ENCODE measurements around the gene DACH2. TPM values are rescaled to one million over a fixed set of nuclear protein-coding genes. Genes with fewer than 3 reads are reported as not detected.

The DACH2 gene
- polyA plus RNA-seq, 4 donors, result 0.19 to 2.0 TPM; not detected in 2

GRCh38 chrX:86348669-86349068, 200.4 kb downstream of the DACH2 start:
- Histone ChIP-seq H3K36me3 (ENCODE audit: control insufficient read depth in 3 of 3, insufficient read depth in 2 of 3, low read depth in 1 of 3, low read length in 3 of 3) (no peaks in the 10 kb centered on the region), H3K27ac (ENCODE audit: low read depth in 1 of 3, low read length in 2 of 3) (no peak overlapping the region), H3K9me3 (ENCODE audit: control insufficient read depth in 2 of 2, insufficient read depth in 1 of 2, low read depth in 1 of 2, low read length in 1 of 2) (no peaks in the 10 kb centered on the region), H3K4me3 (ENCODE audit: low read depth in 1 of 3, low read length in 3 of 3) (no peak overlapping the region), H3K27me3 (ENCODE audit: control insufficient read depth in 3 of 3, insufficient read depth in 3 of 3, low read length in 3 of 3) (no peaks in the 10 kb centered on the region), H3K4me1 (ENCODE audit: control insufficient read depth in 3 of 3, insufficient read depth in 2 of 3, low read depth in 1 of 3, low read length in 2 of 3) (no peaks in the 10 kb centered on the region)
- DNase-seq (no peak), FAIRE-seq (no peak)
- WGBS, 3 donors, result 54 to 70% (median 66%) methylated on average over 4 of the region's 4 CpGs

GRCh38 chrX:86349115-86349514, 200.9 kb downstream of the DACH2 start:
- Histone ChIP-seq H3K4me1 (ENCODE audit: control insufficient read depth in 3 of 3, insufficient read depth in 2 of 3, low read depth in 1 of 3, low read length in 2 of 3) (no peaks in the 10 kb centered on the region), H3K4me3 (ENCODE audit: low read depth in 1 of 3, low read length in 3 of 3) (no peak overlapping the region), H3K27me3 (ENCODE audit: control insufficient read depth in 3 of 3, insufficient read depth in 3 of 3, low read length in 3 of 3) (no peaks in the 10 kb centered on the region), H3K27ac (ENCODE audit: low read depth in 1 of 3, low read length in 2 of 3) (no peak overlapping the region), H3K9me3 (ENCODE audit: control insufficient read depth in 2 of 2, insufficient read depth in 1 of 2, low read depth in 1 of 2, low read length in 1 of 2) (no peaks in the 10 kb centered on the region), H3K36me3 (ENCODE audit: control insufficient read depth in 3 of 3, insufficient read depth in 2 of 3, low read depth in 1 of 3, low read length in 3 of 3) (no peaks in the 10 kb centered on the region)
- no peak for FAIRE-seq
- no peak for DNase-seq
- WGBS, 3 donors, result 78 to 95% (median 90%) methylated on average over 10 to 11 of the region's 11 CpGs

- no peak overlapping the region for H3K27ac ChIP-seq (ENCODE audit: low read depth in 1 of 3, low read length in 2 of 3)
- H3K9me3 ChIP-seq (ENCODE audit: control insufficient read depth in 2 of 2, insufficient read depth in 1 of 2, low read depth in 1 of 2, low read length in 1 of 2), result no peaks in the 10 kb centered on the region
- H3K4me3 ChIP-seq (ENCODE audit: low read depth in 1 of 3, low read length in 3 of 3), result no peak overlapping the region
- H3K27me3 ChIP-seq (ENCODE audit: control insufficient read depth in 3 of 3, insufficient read depth in 3 of 3, low read length in 3 of 3), result no peaks in the 10 kb centered on the region
- FAIRE-seq, result no peak
- no peaks in the 10 kb centered on the region for H3K4me1 ChIP-seq (ENCODE audit: control insufficient read depth in 3 of 3, insufficient read depth in 2 of 3, low read depth in 1 of 3, low read length in 2 of 3)
- no peaks in the 10 kb centered on the region for H3K36me3 ChIP-seq (ENCODE audit: control insufficient read depth in 3 of 3, insufficient read depth in 2 of 3, low read depth in 1 of 3, low read length in 3 of 3)
- WGBS, 3 donors, result 5 to 28% (median 21%) methylated on average over 3 of the region's 3 CpGs
- DNase-seq, result no peak
These were observed 221.8 kb downstream of the DACH2 start for GRCh38 chrX:86369847-86370630.

- FAIRE-seq (no peak), DNase-seq (no peak)
- no peak overlapping the region for H3K4me3 ChIP-seq (ENCODE audit: low read depth in 1 of 3, low read length in 3 of 3)
- no peak overlapping the region for H3K27ac ChIP-seq (ENCODE audit: low read depth in 1 of 3, low read length in 2 of 3)
- no peaks in the 10 kb centered on the region for H3K36me3 ChIP-seq (ENCODE audit: control insufficient read depth in 3 of 3, insufficient read depth in 2 of 3, low read depth in 1 of 3, low read length in 3 of 3)
- no peaks in the 10 kb centered on the region for H3K27me3 ChIP-seq (ENCODE audit: control insufficient read depth in 3 of 3, insufficient read depth in 3 of 3, low read length in 3 of 3)
- WGBS, 3 donors, result 56 to 62% (median 57%) methylated on average over 1 of the region's 1 CpG
- no peaks in the 10 kb centered on the region for H3K9me3 ChIP-seq (ENCODE audit: control insufficient read depth in 2 of 2, insufficient read depth in 1 of 2, low read depth in 1 of 2, low read length in 1 of 2)
- H3K4me1 ChIP-seq (ENCODE audit: control insufficient read depth in 3 of 3, insufficient read depth in 2 of 3, low read depth in 1 of 3, low read length in 2 of 3), result no peaks in the 10 kb centered on the region
These were observed 222.7 kb downstream of the DACH2 start for GRCh38 chrX:86370927-86371326.

- Histone ChIP-seq H3K9me3 (ENCODE audit: control insufficient read depth in 2 of 2, insufficient read depth in 1 of 2, low read depth in 1 of 2, low read length in 1 of 2) (no peaks in the 10 kb centered on the region), H3K27me3 (ENCODE audit: control insufficient read depth in 3 of 3, insufficient read depth in 3 of 3, low read length in 3 of 3) (no peaks in the 10 kb centered on the region), H3K36me3 (ENCODE audit: control insufficient read depth in 3 of 3, insufficient read depth in 2 of 3, low read depth in 1 of 3, low read length in 3 of 3) (no peaks in the 10 kb centered on the region), H3K27ac (ENCODE audit: low read depth in 1 of 3, low read length in 2 of 3) (no peak overlapping the region), H3K4me1 (ENCODE audit: control insufficient read depth in 3 of 3, insufficient read depth in 2 of 3, low read depth in 1 of 3, low read length in 2 of 3) (no peaks in the 10 kb centered on the region), H3K4me3 (ENCODE audit: low read depth in 1 of 3, low read length in 3 of 3) (no peak overlapping the region)
- DNase-seq (no peak), FAIRE-seq (peak; percentile 30)
These were observed 231.0 kb downstream of the DACH2 start for GRCh38 chrX:86379209-86379608.

GRCh38 chrX:86383681-86384540, 235.7 kb downstream of the DACH2 start:
- WGBS, 3 donors, result 29 to 46% (median 33%) methylated on average over 3 of the region's 3 CpGs
- FAIRE-seq (no peak), DNase-seq (no peak)
- H3K4me3 ChIP-seq (ENCODE audit: low read depth in 1 of 3, low read length in 3 of 3), result no peak overlapping the region
- no peaks in the 10 kb centered on the region for H3K4me1 ChIP-seq (ENCODE audit: control insufficient read depth in 3 of 3, insufficient read depth in 2 of 3, low read depth in 1 of 3, low read length in 2 of 3)
- H3K27ac ChIP-seq (ENCODE audit: low read depth in 1 of 3, low read length in 2 of 3), result no peak overlapping the region
- H3K36me3 ChIP-seq (ENCODE audit: control insufficient read depth in 3 of 3, insufficient read depth in 2 of 3, low read depth in 1 of 3, low read length in 3 of 3), result no peaks in the 10 kb centered on the region
- no peaks in the 10 kb centered on the region for H3K27me3 ChIP-seq (ENCODE audit: control insufficient read depth in 3 of 3, insufficient read depth in 3 of 3, low read length in 3 of 3)
- H3K9me3 ChIP-seq (ENCODE audit: control insufficient read depth in 2 of 2, insufficient read depth in 1 of 2, low read depth in 1 of 2, low read length in 1 of 2), result no peaks in the 10 kb centered on the region

GRCh38 chrX:86407371-86407770, 259.1 kb downstream of the DACH2 start:
- WGBS, 3 donors, result 55 to 71% (median 60%) methylated on average over 4 of the region's 4 CpGs
- H3K9me3 ChIP-seq (ENCODE audit: control insufficient read depth in 2 of 2, insufficient read depth in 1 of 2, low read depth in 1 of 2, low read length in 1 of 2), result no peaks in the 10 kb centered on the region
- no peaks in the 10 kb centered on the region for H3K27me3 ChIP-seq (ENCODE audit: control insufficient read depth in 3 of 3, insufficient read depth in 3 of 3, low read length in 3 of 3)
- H3K36me3 ChIP-seq (ENCODE audit: control insufficient read depth in 3 of 3, insufficient read depth in 2 of 3, low read depth in 1 of 3, low read length in 3 of 3), result no peaks in the 10 kb centered on the region
- H3K4me3 ChIP-seq (ENCODE audit: low read depth in 1 of 3, low read length in 3 of 3), result no peak overlapping the region
- H3K4me1 ChIP-seq (ENCODE audit: control insufficient read depth in 3 of 3, insufficient read depth in 2 of 3, low read depth in 1 of 3, low read length in 2 of 3), result no peaks in the 10 kb centered on the region
- no peak overlapping the region for H3K27ac ChIP-seq (ENCODE audit: low read depth in 1 of 3, low read length in 2 of 3)
- DNase-seq, result no peak
- FAIRE-seq, result no peak

- Histone ChIP-seq H3K4me1 (ENCODE audit: control insufficient read depth in 3 of 3, insufficient read depth in 2 of 3, low read depth in 1 of 3, low read length in 2 of 3) (no peaks in the 10 kb centered on the region), H3K9me3 (ENCODE audit: control insufficient read depth in 2 of 2, insufficient read depth in 1 of 2, low read depth in 1 of 2, low read length in 1 of 2) (peaks cover 0 to 2% of the 10 kb centered on the region in 2 donors), H3K4me3 (ENCODE audit: low read depth in 1 of 3, low read length in 3 of 3) (no peak overlapping the region), H3K27ac (ENCODE audit: low read depth in 1 of 3, low read length in 2 of 3) (no peak overlapping the region), H3K36me3 (ENCODE audit: control insufficient read depth in 3 of 3, insufficient read depth in 2 of 3, low read depth in 1 of 3, low read length in 3 of 3) (no peaks in the 10 kb centered on the region), H3K27me3 (ENCODE audit: control insufficient read depth in 3 of 3, insufficient read depth in 3 of 3, low read length in 3 of 3) (no peaks in the 10 kb centered on the region)
- WGBS, 3 donors, result 76 to 100% (median 87%) methylated on average over 1 of the region's 1 CpG
- FAIRE-seq, result no peak
- DNase-seq, result no peak
These were observed 273.5 kb downstream of the DACH2 start for GRCh38 chrX:86421771-86422170.
